Ectodermal cell (in vitro differentiated cells): ENCODE data around the gene DPP3.
A peak's percentile ranks its signal among the peaks of the same experiment; 100 is the strongest.

ENCODE experiments used
- H3K27ac ChIP-seq: 2 replicates; pipeline ENCODE4 v1.7.0; 2013; ENCODE audit warnings: mild to moderate bottlenecking, low read depth, low read length; ENCODE audit not compliant: insufficient read depth, poor library complexity, severe bottlenecking
- H3K27me3 ChIP-seq: 2 replicates; pipeline ENCODE4 v1.7.0; 2013; ENCODE audit warnings: mild to moderate bottlenecking, low read length; ENCODE audit not compliant: insufficient read depth, control insufficient read depth, poor library complexity, severe bottlenecking
- H3K36me3 ChIP-seq: one replicate; pipeline ENCODE4 v1.7.0; 2013; ENCODE audit warnings: low read length; ENCODE audit not compliant: control insufficient read depth, insufficient read depth
- H3K4me1 ChIP-seq: one replicate; pipeline ENCODE4 v1.7.0; 2013; ENCODE audit warnings: low read length; ENCODE audit not compliant: control insufficient read depth, insufficient read depth
- H3K4me3 ChIP-seq: 2 replicates; pipeline ENCODE4 v1.7.0; 2013; ENCODE audit warnings: low read depth, low read length, control low read depth; ENCODE audit not compliant: insufficient read depth
- H3K9me3 ChIP-seq: 2 replicates; pipeline ENCODE4 v1.7.0; 2013; ENCODE audit warnings: mild to moderate bottlenecking, low read length, moderate library complexity; ENCODE audit not compliant: control insufficient read depth
- WGBS, 2 experiments: methylation state at CpG; one replicate each; pipeline ENCODE4 v1.1.7; 2013; ENCODE audit warnings: missing lambda C conversion rate in 2 of 2; 5-methylcytosine and 5-hydroxymethylcytosine counted together

The DPP3 gene

DNA sequence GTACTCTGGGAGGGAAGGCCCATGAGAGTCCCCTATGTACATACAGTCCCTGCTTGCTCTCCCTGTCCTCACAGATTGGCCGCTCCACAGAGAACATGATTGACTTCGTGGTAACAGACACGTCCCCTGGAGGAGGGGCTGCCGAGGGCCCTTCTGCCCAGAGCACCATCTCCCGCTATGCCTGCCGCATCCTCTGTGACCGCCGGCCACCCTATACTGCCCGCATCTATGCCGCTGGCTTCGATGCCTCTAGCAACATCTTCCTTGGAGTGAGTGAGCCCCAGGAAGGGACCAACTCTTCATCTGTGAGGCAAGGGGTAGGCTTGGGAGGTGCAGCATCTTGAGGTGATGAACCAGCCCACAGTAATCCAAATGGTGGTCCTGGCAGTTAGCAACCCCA lies 7.1 kb upstream of the DPP3 start:
- Histone ChIP-seq H3K36me3 (peaks cover 4% of the 10 kb centered on the region), H3K27ac (no peak overlapping the region), H3K4me1 (peaks cover 9% of the 10 kb centered on the region), H3K9me3 (no peaks in the 10 kb centered on the region), H3K27me3 (no peaks in the 10 kb centered on the region), H3K4me3 (no peak overlapping the region)
- 93 to 95% methylated on average over 11 of the region's 11 CpGs for WGBS, 2 experiments

DNA sequence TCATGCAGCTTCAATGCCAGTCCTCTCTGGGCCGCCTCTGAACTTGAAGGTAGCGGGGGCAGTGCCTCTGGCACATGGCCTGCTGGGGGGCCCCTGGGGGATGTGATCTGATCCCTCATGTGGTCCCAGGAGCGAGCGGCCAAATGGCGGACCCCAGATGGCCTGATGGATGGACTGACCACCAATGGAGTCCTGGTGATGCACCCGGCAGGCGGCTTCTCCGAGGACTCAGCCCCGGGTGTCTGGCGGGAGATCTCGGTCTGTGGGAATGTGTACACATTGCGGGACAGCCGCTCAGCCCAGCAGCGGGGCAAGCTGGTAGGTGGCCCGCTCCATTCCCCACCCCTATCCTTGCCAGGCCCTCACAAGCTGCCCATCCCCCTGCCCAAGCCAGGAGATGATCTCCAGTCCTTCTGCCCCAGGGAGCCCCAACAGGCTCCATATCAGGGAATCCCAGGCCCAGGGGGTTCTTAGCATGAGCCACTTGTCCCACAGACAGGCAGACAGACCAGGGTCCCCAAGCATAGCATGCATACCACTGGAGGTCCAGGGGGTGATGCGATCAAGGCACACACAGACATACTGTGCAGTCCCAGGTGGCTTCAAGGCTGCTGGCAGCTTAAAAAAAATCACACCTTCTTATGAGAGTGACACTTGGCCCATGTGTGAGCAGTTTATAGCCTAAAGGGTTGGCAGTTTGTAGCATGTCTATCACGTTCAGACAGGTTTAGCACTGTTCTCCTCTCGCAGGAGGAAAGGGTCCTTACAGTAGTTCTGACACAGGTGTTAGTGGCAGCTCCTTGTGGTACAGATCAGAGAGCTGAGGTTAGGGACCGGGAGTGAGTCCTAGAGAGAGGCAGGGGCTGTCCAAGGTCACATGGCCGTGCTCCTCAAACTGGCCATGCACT lies 6.4 kb upstream of the DPP3 start:
- H3K9me3 ChIP-seq: no peaks in the 10 kb centered on the region
- peaks cover 4% of the 10 kb centered on the region for H3K36me3 ChIP-seq
- H3K4me1 ChIP-seq: peaks cover 6% of the 10 kb centered on the region
- no peak overlapping the region for H3K27ac ChIP-seq
- H3K27me3 ChIP-seq: no peaks in the 10 kb centered on the region
- WGBS, 2 experiments: 91% methylated on average over 20 of the region's 20 CpGs
- H3K4me3 ChIP-seq: no peak overlapping the region

GRCh38 chr11:66475349-66476172 lies 4.7 kb upstream of the DPP3 start:
- H3K36me3 ChIP-seq: peaks cover 4% of the 10 kb centered on the region
- WGBS, 2 experiments: 94 to 95% methylated on average over 44 of the region's 44 CpGs
- H3K27ac ChIP-seq: no peak overlapping the region
- H3K4me1 ChIP-seq: peaks cover 11% of the 10 kb centered on the region
- H3K4me3 ChIP-seq: no peak overlapping the region
- no peaks in the 10 kb centered on the region for H3K27me3 ChIP-seq
- H3K9me3 ChIP-seq: no peaks in the 10 kb centered on the region

- H3K4me1 ChIP-seq: peaks cover 11% of the 10 kb centered on the region
Measured at GRCh38 chr11:66476173-66476840, 3.9 kb upstream of the DPP3 start.

GRCh38 chr11:66476841-66477251 lies 3.4 kb upstream of the DPP3 start:
- H3K27ac ChIP-seq: no peak overlapping the region
- H3K36me3 ChIP-seq: peaks cover 4% of the 10 kb centered on the region

More at GRCh38 chr11:66476173-66476840, 3.9 kb upstream of the DPP3 start:
- Histone ChIP-seq H3K27ac (no peak overlapping the region), H3K27me3 (no peaks in the 10 kb centered on the region), H3K36me3 (peaks cover 4% of the 10 kb centered on the region), H3K9me3 (no peaks in the 10 kb centered on the region), H3K4me3 (no peak overlapping the region)
- WGBS, 2 experiments: 92 to 93% methylated on average over 10 of the region's 10 CpGs

DNA sequence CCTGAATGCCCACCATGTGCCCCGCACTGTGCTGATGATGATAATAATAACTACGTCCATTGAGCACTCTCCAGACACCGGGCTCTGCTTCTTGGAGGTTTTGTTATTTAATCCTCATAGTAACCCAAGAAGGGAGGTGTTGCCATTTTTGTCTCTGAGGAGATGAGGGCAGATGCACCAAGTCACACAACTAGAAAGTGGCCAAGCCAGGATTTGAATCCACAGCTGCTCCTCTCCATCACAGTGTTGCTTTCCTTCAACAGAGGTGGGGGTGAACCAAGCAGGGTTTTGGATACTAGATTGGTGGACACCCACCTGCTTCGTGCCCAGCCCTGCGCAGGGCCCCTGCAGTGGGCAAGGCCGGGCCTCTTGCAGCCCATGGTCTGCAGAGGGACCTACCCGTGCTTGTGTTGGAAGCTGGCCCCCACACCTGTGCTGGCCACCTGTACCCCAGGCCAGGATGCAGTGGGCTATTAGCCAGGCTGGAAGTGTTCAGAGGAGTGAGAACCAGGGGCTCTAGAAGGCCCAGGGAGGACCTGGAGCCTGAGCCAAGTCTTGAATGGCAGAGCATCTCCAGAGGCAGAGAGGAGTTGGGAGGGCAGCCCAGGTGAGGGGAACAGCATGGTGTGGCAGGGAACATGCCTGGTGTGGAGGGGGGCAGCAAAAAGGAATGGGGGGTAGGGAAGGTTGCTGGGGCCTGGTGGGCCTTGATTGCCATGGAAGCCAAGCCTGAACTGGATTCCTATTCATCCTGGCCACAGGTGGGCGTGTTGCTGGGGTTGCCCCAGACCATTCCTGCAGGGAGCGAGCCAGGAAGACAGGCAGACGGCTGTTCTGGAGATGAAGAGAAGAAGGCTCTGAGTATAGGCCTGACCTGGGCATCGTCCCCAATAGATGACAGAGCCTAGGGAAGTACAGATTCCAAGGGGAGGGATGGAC lies 2.7 kb upstream of the DPP3 start:
- peaks cover 11% of the 10 kb centered on the region for H3K4me1 ChIP-seq
- H3K36me3 ChIP-seq: peaks cover 4% of the 10 kb centered on the region
- no peaks in the 10 kb centered on the region for H3K9me3 ChIP-seq
- H3K27me3 ChIP-seq: no peaks in the 10 kb centered on the region
- no peak overlapping the region for H3K27ac ChIP-seq
- WGBS, 2 experiments: 89 to 93% methylated on average over 11 of the region's 11 CpGs
- H3K4me3 ChIP-seq: no peak overlapping the region

More at GRCh38 chr11:66476841-66477251, 3.4 kb upstream of the DPP3 start:
- H3K9me3 ChIP-seq: no peaks in the 10 kb centered on the region
- no peak overlapping the region for H3K4me3 ChIP-seq
- no peaks in the 10 kb centered on the region for H3K27me3 ChIP-seq
- H3K4me1 ChIP-seq: peaks cover 11% of the 10 kb centered on the region
- 74% methylated on average over 9 of the region's 9 CpGs for WGBS, 2 experiments

DNA sequence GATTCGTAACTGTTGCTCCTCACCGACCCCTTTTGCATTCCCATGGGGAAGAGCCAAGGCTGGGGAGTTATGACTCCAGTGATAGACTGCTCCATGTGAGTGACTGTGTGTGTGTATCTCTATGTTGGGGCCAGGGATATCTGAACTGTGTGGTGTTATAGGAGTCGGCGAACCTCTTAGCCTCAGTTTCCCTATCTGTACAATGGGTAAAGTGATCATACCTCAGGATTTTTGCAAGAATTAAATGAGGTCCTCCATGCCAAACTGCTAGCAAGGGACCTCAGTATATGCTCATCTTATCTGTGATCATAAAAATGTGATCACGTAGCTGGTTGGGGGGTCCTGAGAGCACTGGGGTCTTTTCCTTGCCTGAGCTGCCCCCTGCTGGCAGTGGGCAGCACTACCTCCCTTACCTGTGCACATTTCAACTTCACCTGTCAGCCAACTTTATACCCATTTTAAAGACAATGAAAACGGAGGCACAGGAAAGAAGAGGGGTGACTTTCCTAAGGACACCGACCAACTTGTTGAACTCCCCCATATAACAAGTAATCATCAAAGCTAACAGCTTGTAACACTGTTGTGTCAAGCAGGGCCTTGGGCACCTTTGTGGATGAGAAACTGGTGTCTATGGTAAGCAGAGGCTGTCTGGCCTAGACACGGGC lies 1.4 kb upstream of the DPP3 start:
- no peaks in the 10 kb centered on the region for H3K27me3 ChIP-seq
- H3K27ac ChIP-seq: no peak overlapping the region
- WGBS, 2 experiments: 59 to 61% methylated on average over 8 of the region's 8 CpGs
- no peaks in the 10 kb centered on the region for H3K36me3 ChIP-seq
- peaks cover 10% of the 10 kb centered on the region for H3K4me1 ChIP-seq
- H3K4me3 ChIP-seq: peak overlapping the region; percentile 96
- H3K9me3 ChIP-seq: no peaks in the 10 kb centered on the region

- WGBS, 2 experiments: 6% methylated on average over 34 of the region's 34 CpGs
- H3K27me3 ChIP-seq: no peaks in the 10 kb centered on the region
- no peaks in the 10 kb centered on the region for H3K36me3 ChIP-seq
- peak overlapping the region; percentile 96 for H3K4me3 ChIP-seq
- no peaks in the 10 kb centered on the region for H3K9me3 ChIP-seq
- peaks cover 5% of the 10 kb centered on the region for H3K4me1 ChIP-seq
- peak overlapping the region; percentile 88 for H3K27ac ChIP-seq
Measured at GRCh38 chr11:66479394-66480116, 679 bp upstream of the DPP3 start.
